Measurements from ENCODE around the gene HS6ST2.

DNA sequence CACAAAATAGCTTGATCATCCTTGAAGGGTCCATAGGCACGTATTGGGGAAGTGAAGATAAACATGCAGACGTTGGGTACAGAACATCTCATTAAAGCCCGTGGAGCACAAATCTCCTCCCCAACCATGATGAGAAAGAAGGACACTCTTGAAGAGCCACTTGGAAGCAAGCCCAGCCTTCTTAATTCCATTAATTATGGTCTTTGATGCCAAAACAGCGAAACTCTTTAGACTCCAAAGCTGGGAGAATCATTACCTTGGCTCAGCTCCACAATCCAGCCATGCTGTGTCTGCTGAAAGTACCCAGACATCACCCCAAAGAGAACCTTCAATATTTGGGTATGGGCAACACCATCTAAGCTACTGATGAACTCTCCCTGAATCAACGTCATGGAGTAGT is 300.6 kb downstream of the HS6ST2 start:
- TF ChIP-seq, protein P1, sequence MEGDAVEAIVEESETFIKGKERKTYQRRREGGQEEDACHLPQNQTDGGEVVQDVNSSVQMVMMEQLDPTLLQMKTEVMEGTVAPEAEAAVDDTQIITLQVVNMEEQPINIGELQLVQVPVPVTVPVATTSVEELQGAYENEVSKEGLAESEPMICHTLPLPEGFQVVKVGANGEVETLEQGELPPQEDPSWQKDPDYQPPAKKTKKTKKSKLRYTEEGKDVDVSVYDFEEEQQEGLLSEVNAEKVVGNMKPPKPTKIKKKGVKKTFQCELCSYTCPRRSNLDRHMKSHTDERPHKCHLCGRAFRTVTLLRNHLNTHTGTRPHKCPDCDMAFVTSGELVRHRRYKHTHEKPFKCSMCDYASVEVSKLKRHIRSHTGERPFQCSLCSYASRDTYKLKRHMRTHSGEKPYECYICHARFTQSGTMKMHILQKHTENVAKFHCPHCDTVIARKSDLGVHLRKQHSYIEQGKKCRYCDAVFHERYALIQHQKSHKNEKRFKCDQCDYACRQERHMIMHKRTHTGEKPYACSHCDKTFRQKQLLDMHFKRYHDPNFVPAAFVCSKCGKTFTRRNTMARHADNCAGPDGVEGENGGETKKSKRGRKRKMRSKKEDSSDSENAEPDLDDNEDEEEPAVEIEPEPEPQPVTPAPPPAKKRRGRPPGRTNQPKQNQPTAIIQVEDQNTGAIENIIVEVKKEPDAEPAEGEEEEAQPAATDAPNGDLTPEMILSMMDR (IDR thresholded peaks at IDR 0.05): no peak
- TF ChIP-seq POLR2A (IDR thresholded peaks at IDR 0.05): no peak

All from testis (tissue), 2 donors.